HepG2 (cell line): ENCODE measurements around the gene TPCN2. TPM values are rescaled to one million over a fixed set of nuclear protein-coding genes. Genes with fewer than 3 reads are reported as not detected.

Experiments used
- AGO1 ChIP-seq: fragments of 200-400 bp; formaldehyde crosslinking; IDR thresholded peaks from 2 replicates; pipeline ENCODE4 v1.6.1; 2017; ENCODE audit warnings: mild to moderate bottlenecking, low read depth, low read length, moderate library complexity; ENCODE audit not compliant: poor library complexity, severe bottlenecking
- EHMT2 ChIP-seq: fragments of 200-600 bp; sonication (generic); IDR thresholded peaks from 2 replicates; pipeline ENCODE4 v1.7.0; 2017; ENCODE audit warnings: antibody characterized with exemption, low read depth, low read length, borderline replicate concordance
- MAF1 ChIP-seq: sonication (generic); formaldehyde crosslinking; IDR thresholded peaks from 2 replicates; pipeline ENCODE4 v1.5.0; 2020; ENCODE audit warnings: missing genetic modification reagents, borderline replicate concordance
- NFE2L1 ChIP-seq: sonication (generic); formaldehyde crosslinking; IDR thresholded peaks from 2 replicates; pipeline ENCODE4 v1.4.0; 2020; ENCODE audit warnings: missing genetic modification reagents, mild to moderate bottlenecking, borderline replicate concordance
- NR3C1 ChIP-seq: sonication (generic); formaldehyde crosslinking; IDR thresholded peaks from 2 replicates; pipeline ENCODE4 v1.4.0; 2020; ENCODE audit warnings: missing genetic modification reagents
- PHF21A ChIP-seq: sonication (generic); formaldehyde crosslinking; IDR thresholded peaks from 2 replicates; pipeline ENCODE4 v1.5.0; 2020; ENCODE audit warnings: mild to moderate bottlenecking, missing genetic modification reagents
- REPIN1 ChIP-seq: sonication (generic); formaldehyde crosslinking; IDR thresholded peaks from 2 replicates; pipeline ENCODE4 v1.8.0; 2022; ENCODE audit warnings: missing genetic modification reagents, low read depth, mild to moderate bottlenecking, borderline replicate concordance
- SKI ChIP-seq: fragments of 450-650 bp; IDR thresholded peaks from one replicate; pipeline ENCODE4 v1.6.1; 2018; ENCODE audit warnings: mild to moderate bottlenecking; ENCODE audit not compliant: partially characterized antibody
- TCF7 ChIP-seq: sonication (generic); IDR thresholded peaks from 2 replicates; pipeline ENCODE4 v1.6.1; 2016; ENCODE audit warnings: antibody characterized with exemption, low read depth
- ZFP37 ChIP-seq: sonication (generic); formaldehyde crosslinking; IDR thresholded peaks from 2 replicates; pipeline ENCODE4 v1.4.0; 2020; ENCODE audit warnings: missing genetic modification reagents, borderline replicate concordance
- ZMYM3 ChIP-seq: sonication (generic); formaldehyde crosslinking; IDR thresholded peaks from 2 replicates; pipeline ENCODE4 v1.5.1; 2020; ENCODE audit warnings: mild to moderate bottlenecking, missing genetic modification reagents
- ZNF143 ChIP-seq: sonication (generic); formaldehyde crosslinking; IDR thresholded peaks from 2 replicates; pipeline ENCODE4 v1.4.0; 2020; ENCODE audit warnings: missing genetic modification reagents
- ZNF619 ChIP-seq: sonication (generic); formaldehyde crosslinking; IDR thresholded peaks from 2 replicates; pipeline ENCODE4 v1.4.0; 2020; ENCODE audit warnings: mild to moderate bottlenecking, missing genetic modification reagents
- ZNF652 ChIP-seq: IDR thresholded peaks from 2 replicates; pipeline ENCODE4 v1.6.1; 2016; ENCODE audit warnings: low read depth, borderline replicate concordance
- ZNF776 ChIP-seq: sonication (generic); formaldehyde crosslinking; IDR thresholded peaks from 2 replicates; pipeline ENCODE4 v1.4.0; 2020; ENCODE audit warnings: mild to moderate bottlenecking, missing genetic modification reagents
- polyA plus RNA-seq, 8 experiments: library from polyadenylated mRNA; depleted of rRNA in 3 of 8; stranded (reverse) in 7 of 8; unstranded in 1 of 8; fragments of >200 nt; fragmentation: Illumina TruSeq in 4 of 8; extraction: Trizol in 4 of 8; gene quantifications; 2 replicates each; pipeline versions ENCODE4 v1.2.1 to v1.2.3, GENCODE V29; 2011 to 2016; ENCODE audit warnings: low read depth in 4 of 8, missing spikeins in 1 of 8, mixed read lengths in 1 of 8; ENCODE audit not compliant: insufficient read depth in 1 of 8
- total RNA-seq, 5 experiments: library from RNA; depleted of rRNA; stranded (reverse); fragments of >200 nt; fragmentation: Illumina TruSeq; extraction: Trizol; gene quantifications; 2 replicates each; pipeline ENCODE4 v1.2.3, GENCODE V29; 2016; ENCODE audit warnings: low read depth in 1 of 5
- TF ChIP-seq, protein P1 (sequence below): IDR thresholded peaks from 2 replicates; pipeline ENCODE4 v1.6.1; 2012; ENCODE audit warnings: low read length, improper control_type of control experiment
- TF ChIP-seq, protein P2 (sequence below): sonication (generic); formaldehyde crosslinking; conservative IDR thresholded peaks from 2 replicates; pipeline ENCODE4 v1.8.1; 2023; ENCODE audit warnings: missing genetic modification reagents

The TPCN2 gene
- total and polyA plus RNA-seq, 2 of the 13 experiments (the other 11 are each of a cell fraction or from before 2014, with no cell fraction given): 5.6 to 5.9 TPM

- TF ChIP-seq ZNF143 (CRISPR knock-in tag) (no peak), SKI (no peak), AGO1 (no peak), ZMYM3 (CRISPR knock-in tag) (0 out of 2 replicates have a peak, but pooled peaks have one; percentile 27), ZFP37 (CRISPR knock-in tag) (no peak), TCF7 (peak; percentile 66), REPIN1 (CRISPR knock-in tag) (no peak), NR3C1 (CRISPR knock-in tag) (no peak), ZNF619 (no peak), MAF1 (CRISPR knock-in tag) (no peak), ZNF776 (no peak), ZNF652 (CRISPR knock-in tag) (no peak), EHMT2 (no peak), PHF21A (CRISPR knock-in tag) (no peak), NFE2L1 (CRISPR knock-in tag) (no peak)
- TF ChIP-seq, protein P1, sequence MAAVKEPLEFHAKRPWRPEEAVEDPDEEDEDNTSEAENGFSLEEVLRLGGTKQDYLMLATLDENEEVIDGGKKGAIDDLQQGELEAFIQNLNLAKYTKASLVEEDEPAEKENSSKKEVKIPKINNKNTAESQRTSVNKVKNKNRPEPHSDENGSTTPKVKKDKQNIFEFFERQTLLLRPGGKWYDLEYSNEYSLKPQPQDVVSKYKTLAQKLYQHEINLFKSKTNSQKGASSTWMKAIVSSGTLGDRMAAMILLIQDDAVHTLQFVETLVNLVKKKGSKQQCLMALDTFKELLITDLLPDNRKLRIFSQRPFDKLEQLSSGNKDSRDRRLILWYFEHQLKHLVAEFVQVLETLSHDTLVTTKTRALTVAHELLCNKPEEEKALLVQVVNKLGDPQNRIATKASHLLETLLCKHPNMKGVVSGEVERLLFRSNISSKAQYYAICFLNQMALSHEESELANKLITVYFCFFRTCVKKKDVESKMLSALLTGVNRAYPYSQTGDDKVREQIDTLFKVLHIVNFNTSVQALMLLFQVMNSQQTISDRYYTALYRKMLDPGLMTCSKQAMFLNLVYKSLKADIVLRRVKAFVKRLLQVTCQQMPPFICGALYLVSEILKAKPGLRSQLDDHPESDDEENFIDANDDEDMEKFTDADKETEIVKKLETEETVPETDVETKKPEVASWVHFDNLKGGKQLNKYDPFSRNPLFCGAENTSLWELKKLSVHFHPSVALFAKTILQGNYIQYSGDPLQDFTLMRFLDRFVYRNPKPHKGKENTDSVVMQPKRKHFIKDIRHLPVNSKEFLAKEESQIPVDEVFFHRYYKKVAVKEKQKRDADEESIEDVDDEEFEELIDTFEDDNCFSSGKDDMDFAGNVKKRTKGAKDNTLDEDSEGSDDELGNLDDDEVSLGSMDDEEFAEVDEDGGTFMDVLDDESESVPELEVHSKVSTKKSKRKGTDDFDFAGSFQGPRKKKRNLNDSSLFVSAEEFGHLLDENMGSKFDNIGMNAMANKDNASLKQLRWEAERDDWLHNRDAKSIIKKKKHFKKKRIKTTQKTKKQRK: no peak
- TF ChIP-seq, protein P2, sequence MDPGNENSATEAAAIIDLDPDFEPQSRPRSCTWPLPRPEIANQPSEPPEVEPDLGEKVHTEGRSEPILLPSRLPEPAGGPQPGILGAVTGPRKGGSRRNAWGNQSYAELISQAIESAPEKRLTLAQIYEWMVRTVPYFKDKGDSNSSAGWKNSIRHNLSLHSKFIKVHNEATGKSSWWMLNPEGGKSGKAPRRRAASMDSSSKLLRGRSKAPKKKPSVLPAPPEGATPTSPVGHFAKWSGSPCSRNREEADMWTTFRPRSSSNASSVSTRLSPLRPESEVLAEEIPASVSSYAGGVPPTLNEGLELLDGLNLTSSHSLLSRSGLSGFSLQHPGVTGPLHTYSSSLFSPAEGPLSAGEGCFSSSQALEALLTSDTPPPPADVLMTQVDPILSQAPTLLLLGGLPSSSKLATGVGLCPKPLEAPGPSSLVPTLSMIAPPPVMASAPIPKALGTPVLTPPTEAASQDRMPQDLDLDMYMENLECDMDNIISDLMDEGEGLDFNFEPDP (CRISPR knock-in tag): no peak
Observed at GRCh38 chr11:69014084-69014851, 34.5 kb upstream of the TPCN2 start (continued).
